IMR-90 (cell line): ENCODE measurements around the gene HIVEP3. TPM values are rescaled to one million over a fixed set of nuclear protein-coding genes. Genes with fewer than 3 reads are reported as not detected.

Experiments
- ATAC-seq: fragments of 200-7000 bp; cut with Tn5 transposase; 2 replicates; pipeline ENCODE4 v1.9.1; 2020; ENCODE audit warnings: low read depth, mild to moderate bottlenecking, moderate library complexity
- BruUV-seq: library from RNA; stranded (reverse); fragments of 400-500 nt; replicated peaks from 2 replicates; lab custom pipeline; 2021; lab: Mats Ljungman, UMichigan
- CTCF ChIA-PET: fragments of 300-600 bp; formaldehyde crosslinking; extraction: SDS; loops from one replicate; lab custom pipeline; 2021; ENCODE audit warnings: antibody characterized with exemption; lab: Yijun Ruan, JAX
- POLR2A ChIA-PET: fragments of 300-600 bp; sonication (Branson Sonifier 250); formaldehyde crosslinking; loops from one replicate; lab custom pipeline; 2022; ENCODE audit warnings: antibody characterized with exemption; ENCODE audit not compliant: unreplicated experiment; lab: Charles Lee
- DNase-seq: peaks from one replicate; pipeline ENCODE4 v3.0.0; 2013
- H2AFZ ChIP-seq: replicated peaks from 2 replicates; pipeline ENCODE3; 2013; ENCODE audit warnings: low read length, mild to moderate bottlenecking; ENCODE audit not compliant: poor library complexity
- H2AK5ac ChIP-seq: 2 replicates; pipeline ENCODE4 v1.6.1; 2013; ENCODE audit warnings: low read depth, low read length, inconsistent platforms
- H2AK9ac ChIP-seq: replicated peaks from 2 replicates; pipeline ENCODE3; 2013; ENCODE audit warnings: mild to moderate bottlenecking, low read depth, low read length, moderate library complexity; ENCODE audit not compliant: poor library complexity
- H2BK120ac ChIP-seq: 2 replicates; pipeline ENCODE4 v1.6.1; 2013; ENCODE audit warnings: low read depth, low read length, inconsistent platforms
- H2BK15ac ChIP-seq: 3 replicates; pipeline ENCODE4 v1.6.1; 2013; ENCODE audit warnings: low read depth, low read length, inconsistent platforms
- H2BK20ac ChIP-seq: 2 replicates; pipeline ENCODE4 v1.6.1; 2013; ENCODE audit warnings: low read depth, mild to moderate bottlenecking, inconsistent platforms, low read length, moderate library complexity
- H2BK5ac ChIP-seq: 2 replicates; pipeline ENCODE4 v1.6.1; 2013; ENCODE audit warnings: mild to moderate bottlenecking, low read depth, low read length, inconsistent platforms; ENCODE audit not compliant: poor library complexity, severe bottlenecking
- H3K14ac ChIP-seq: replicated peaks from 2 replicates; pipeline ENCODE4 v1.6.1; 2013; ENCODE audit warnings: low read depth, low read length, inconsistent platforms
- H3K18ac ChIP-seq: 2 replicates; pipeline ENCODE4 v1.6.1; 2013; ENCODE audit warnings: low read depth, low read length, control low read depth
- H3K23ac ChIP-seq: 2 replicates; pipeline ENCODE4 v1.6.1; 2013; ENCODE audit warnings: low read depth, low read length, inconsistent platforms
- H3K27ac ChIP-seq: 2 replicates; pipeline ENCODE4 v1.5.1; 2013; ENCODE audit warnings: mild to moderate bottlenecking, control low read depth, low read length; ENCODE audit not compliant: insufficient read depth
- H3K27me3 ChIP-seq: 2 replicates; pipeline ENCODE4 v1.6.1; 2013; ENCODE audit warnings: low read length; ENCODE audit not compliant: control insufficient read depth, insufficient read depth
- H3K36me3 ChIP-seq: 2 replicates; pipeline ENCODE4 v1.6.1; 2013; ENCODE audit warnings: low read length, mixed read lengths; ENCODE audit not compliant: control insufficient read depth, insufficient read depth
- H3K4ac ChIP-seq: 2 replicates; pipeline ENCODE4 v1.6.1; 2013; ENCODE audit warnings: low read depth, low read length, inconsistent platforms
- H3K4me1 ChIP-seq: 2 replicates; pipeline ENCODE4 v1.6.1; 2013; ENCODE audit warnings: low read length, mixed read lengths; ENCODE audit not compliant: control insufficient read depth, insufficient read depth
- H3K4me2 ChIP-seq: 2 replicates; pipeline ENCODE4 v1.6.1; 2013; ENCODE audit warnings: low read depth, mild to moderate bottlenecking, control low read depth, low read length, moderate library complexity
- H3K4me3 ChIP-seq: 2 replicates; pipeline ENCODE4 v1.5.1; 2013; ENCODE audit warnings: low read depth, mild to moderate bottlenecking, control low read depth, low read length, moderate library complexity; ENCODE audit not compliant: insufficient read depth
- H3K56ac ChIP-seq: 2 replicates; pipeline ENCODE4 v1.6.1; 2013; ENCODE audit warnings: low read length, inconsistent platforms; ENCODE audit not compliant: insufficient read depth; ENCODE audit errors: extremely low read depth
- H3K79me1 ChIP-seq, 2 experiments: 2 replicates each; pipeline ENCODE4 v1.6.1; 2013; ENCODE audit warnings: low read length in 2 of 2, inconsistent platforms in 1 of 2, low read depth in 1 of 2
- H3K9ac ChIP-seq: 2 replicates; pipeline ENCODE4 v1.6.1; 2013; ENCODE audit warnings: low read depth, low read length, control low read depth
- H3K9me1 ChIP-seq: 2 replicates; pipeline ENCODE4 v1.6.1; 2013; ENCODE audit warnings: low read length, inconsistent platforms; ENCODE audit not compliant: insufficient read depth
- H3K9me3 ChIP-seq: 2 replicates; pipeline ENCODE4 v1.6.1; 2013; ENCODE audit warnings: low read length; ENCODE audit not compliant: control insufficient read depth, insufficient read depth
- H4K20me1 ChIP-seq: 2 replicates; pipeline ENCODE4 v1.6.1; 2013; ENCODE audit warnings: low read length, inconsistent platforms; ENCODE audit not compliant: insufficient read depth
- H4K5ac ChIP-seq: 2 replicates; pipeline ENCODE4 v1.6.1; 2013; ENCODE audit warnings: mild to moderate bottlenecking, low read depth, low read length, control low read depth
- H4K8ac ChIP-seq, 2 experiments: 2 replicates each; pipeline ENCODE4 v1.6.1; 2013; ENCODE audit warnings: low read depth in 2 of 2, low read length in 2 of 2, control low read depth in 1 of 2, inconsistent platforms in 1 of 2
- H4K91ac ChIP-seq: 2 replicates; pipeline ENCODE4 v1.6.1; 2013; ENCODE audit warnings: low read depth, low read length, inconsistent platforms; ENCODE audit not compliant: insufficient read depth
- CHD1 ChIP-seq: IDR thresholded peaks from 2 replicates; pipeline ENCODE4 v1.6.1; 2012; ENCODE audit warnings: low read depth, low read length, improper control_type of control experiment
- MAFK ChIP-seq: IDR thresholded peaks from 2 replicates; pipeline ENCODE4 v1.6.1; 2012; ENCODE audit warnings: low read depth, low read length, improper control_type of control experiment
- MXI1 ChIP-seq: IDR thresholded peaks from 2 replicates; pipeline ENCODE4 v1.6.1; 2012; ENCODE audit warnings: low read depth, mild to moderate bottlenecking, low read length, moderate library complexity, borderline replicate concordance
- POLR2A ChIP-seq: IDR thresholded peaks from 2 replicates; pipeline ENCODE4 v1.6.1; 2012; ENCODE audit warnings: mild to moderate bottlenecking, low read depth, low read length
- RCOR1 ChIP-seq: IDR thresholded peaks from 2 replicates; pipeline ENCODE4 v1.6.1; 2012; ENCODE audit warnings: mild to moderate bottlenecking, low read length, improper control_type of control experiment; ENCODE audit not compliant: insufficient replicate concordance
- SMC3 ChIP-seq: fragments of 150-350 bp; IDR thresholded peaks from 2 replicates; pipeline ENCODE4 v1.6.1; 2016; ENCODE audit warnings: low read depth, mild to moderate bottlenecking, antibody characterized with exemption, low read length, moderate library complexity
- WGBS, 2 experiments: methylation state at CpG; one replicate each; pipeline versions ENCODE4 v1.1.5 to v1.1.7; 2013; ENCODE audit warnings: missing lambda C conversion rate in 2 of 2; ENCODE audit not compliant: insufficient read length in 1 of 2; ENCODE audit errors: extremely low coverage in 2 of 2; 5-methylcytosine and 5-hydroxymethylcytosine counted together
- dilution Hi-C: fragments of 300-500 bp; cut with HindIII; formaldehyde crosslinking; loops from one replicate; pipeline ENCODE4 v1.14.3; 2018; ENCODE audit warnings: low sequenced_read_pairs; ENCODE audit not compliant: unreplicated experiment
- in situ Hi-C: fragments of 300-500 bp; cut with MboI; formaldehyde crosslinking; loops from 3 replicates; pipeline ENCODE4 v1.14.3; 2019; ENCODE audit warnings: low sequenced_read_pairs, inconsistent platforms, mixed read lengths
- intact Hi-C: fragments of 100-400 bp; cut with micrococcal nuclease; formaldehyde crosslinking; loops from 2 replicates; pipeline ENCODE4 v1.10.0; 2022
- polyA plus RNA-seq, 3 experiments: library from polyadenylated mRNA; depleted of rRNA; stranded (reverse); fragments of >200 nt; gene quantifications; 2 replicates each; pipeline ENCODE4 v1.2.3, GENCODE V29; 2012; ENCODE audit warnings: low replicate concordance in 1 of 3
- total RNA-seq: library from RNA; depleted of rRNA; stranded (reverse); fragments of >200 nt; gene quantifications from 2 replicates; pipeline ENCODE4 v1.2.3, GENCODE V29; 2012
- TF ChIP-seq, protein P1 (sequence below): conservative IDR thresholded peaks from 2 replicates; pipeline ENCODE4 v1.5.1; 2012; ENCODE audit warnings: mild to moderate bottlenecking, low read depth, low read length, improper control_type of control experiment

Gene HIVEP3
- total and polyA plus RNA-seq, 2 of the 4 experiments (the other 2 are of a cell fraction) = 1.4 to 4.0 TPM

DNA sequence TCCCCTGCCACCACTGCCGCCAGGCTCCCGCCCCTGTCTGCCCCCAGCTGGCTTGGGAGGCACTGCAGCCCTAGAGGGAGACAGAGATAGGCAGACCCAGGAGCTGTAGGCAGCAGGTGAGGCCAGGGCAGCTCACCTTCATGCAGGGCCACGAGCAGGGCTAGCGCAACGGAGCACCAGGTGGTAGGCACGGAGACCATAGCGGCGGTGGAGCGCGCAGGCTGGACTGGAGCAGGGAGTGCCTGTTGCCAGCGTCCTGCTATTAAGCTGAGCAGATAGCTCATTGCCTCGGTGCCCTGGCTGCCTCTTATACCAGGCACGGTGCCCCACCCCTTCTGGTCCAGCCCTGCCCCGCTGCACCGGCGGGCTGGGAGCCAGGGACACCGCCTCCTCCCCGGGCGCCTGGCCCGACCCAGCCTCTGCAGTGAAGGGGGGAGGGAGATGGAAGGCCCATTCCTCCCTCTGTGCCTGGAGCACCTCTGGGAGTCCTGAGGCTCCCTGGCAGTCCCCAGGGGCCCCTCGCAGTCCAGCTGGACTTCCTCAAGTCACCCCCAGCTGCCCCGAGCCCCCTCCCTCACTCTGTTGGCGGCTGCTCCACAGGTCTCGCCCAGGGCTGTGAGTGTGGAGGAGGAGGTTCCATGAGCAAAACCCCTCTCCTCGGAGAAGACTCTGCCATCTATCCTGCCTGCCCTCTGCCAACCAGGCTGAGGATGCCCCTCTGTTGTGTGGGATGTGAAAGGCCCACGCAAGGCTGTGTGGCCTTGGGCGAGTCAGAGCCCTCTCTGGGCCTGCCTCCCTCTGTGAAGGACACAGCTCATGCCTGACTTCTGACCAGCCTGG is 434.1 kb downstream of the HIVEP3 start, which contains the start of gene EDN2:
EDN2 (minus strand) TSS at position 282 of the 840 bp plus-strand sequence; CDS start at position 200, 82 bp downstream.
- Histone ChIP-seq H2AFZ (peak within 1 kb of the TSS; percentile 85), H3K4me1 (peaks cover 39% of the 10 kb centered on the region), H3K23ac (no peak within 1 kb of the TSS), H3K9me1 (peaks cover 18% of the 10 kb centered on the region), H3K18ac (peak within 1 kb of the TSS; percentile 68), H3K36me3 (no peaks in the 10 kb centered on the region), H3K27ac (no peak within 1 kb of the TSS; the same call in 1 of the 2 replicates), H2BK20ac (peak within 1 kb of the TSS; percentile 48; the same call in 1 of the 2 replicates), H3K79me1 (no peaks in the 10 kb centered on the region), H3K56ac (peak within 1 kb of the TSS; percentile 16; the same call in 1 of the 2 replicates), H4K20me1 (no peaks in the 10 kb centered on the region), H3K4ac (peak within 1 kb of the TSS; percentile 93), H4K8ac (peak within 1 kb of the TSS; percentile 38 to 74), H3K9me3 (no peaks in the 10 kb centered on the region), H2BK120ac (peak within 1 kb of the TSS; percentile 69), H3K14ac (peak within 1 kb of the TSS; percentile 72), H4K5ac (peak within 1 kb of the TSS; percentile 29; the same call in 1 of the 2 replicates), H4K91ac (peak within 1 kb of the TSS; percentile 81), H3K9ac (no peak within 1 kb of the TSS), H2BK15ac (peak within 1 kb of the TSS; percentile 86; the same call in 2 of the 3 replicates), H2AK9ac (peak within 1 kb of the TSS; percentile 86), H3K4me3 (no peak within 1 kb of the TSS), H2AK5ac (peak within 1 kb of the TSS; percentile 84), H3K4me2 (no peak within 1 kb of the TSS), H2BK5ac (peak within 1 kb of the TSS; percentile 56), H3K27me3 (no peaks in the 10 kb centered on the region)
- DNase-seq = no peak
- BruUV-seq = no TSS peak
- TF ChIP-seq MXI1 (no peak), MAFK (no peak), RCOR1 (no peak), CHD1 (no peak), SMC3 (no peak), POLR2A (no peak)
- TF ChIP-seq, protein P1, sequence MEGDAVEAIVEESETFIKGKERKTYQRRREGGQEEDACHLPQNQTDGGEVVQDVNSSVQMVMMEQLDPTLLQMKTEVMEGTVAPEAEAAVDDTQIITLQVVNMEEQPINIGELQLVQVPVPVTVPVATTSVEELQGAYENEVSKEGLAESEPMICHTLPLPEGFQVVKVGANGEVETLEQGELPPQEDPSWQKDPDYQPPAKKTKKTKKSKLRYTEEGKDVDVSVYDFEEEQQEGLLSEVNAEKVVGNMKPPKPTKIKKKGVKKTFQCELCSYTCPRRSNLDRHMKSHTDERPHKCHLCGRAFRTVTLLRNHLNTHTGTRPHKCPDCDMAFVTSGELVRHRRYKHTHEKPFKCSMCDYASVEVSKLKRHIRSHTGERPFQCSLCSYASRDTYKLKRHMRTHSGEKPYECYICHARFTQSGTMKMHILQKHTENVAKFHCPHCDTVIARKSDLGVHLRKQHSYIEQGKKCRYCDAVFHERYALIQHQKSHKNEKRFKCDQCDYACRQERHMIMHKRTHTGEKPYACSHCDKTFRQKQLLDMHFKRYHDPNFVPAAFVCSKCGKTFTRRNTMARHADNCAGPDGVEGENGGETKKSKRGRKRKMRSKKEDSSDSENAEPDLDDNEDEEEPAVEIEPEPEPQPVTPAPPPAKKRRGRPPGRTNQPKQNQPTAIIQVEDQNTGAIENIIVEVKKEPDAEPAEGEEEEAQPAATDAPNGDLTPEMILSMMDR = 0 out of 2 replicates have a peak, but pooled peaks have one; percentile 3
- ChIA-PET CTCF (interaction anchor here (0.5 to 0.9 kb wide), 2 partner anchors 41 to 422 kb away, joined by 3 to 4 read pairs; no protein-coding TSS in a partner anchor), POLR2A (no interaction called here)
- intact Hi-C loops = no loop called here
- in situ Hi-C loops = no loop called here
- no peak for ATAC-seq
- dilution Hi-C loops = no loop called here
- 60% methylated on average over 8 of the region's 27 CpGs; no CpG with 5 or more reads in 1 of the 2 experiments for WGBS, 2 experiments
